ENCODE data around the gene SLC6A9.

- TF ChIP-seq, protein P1, sequence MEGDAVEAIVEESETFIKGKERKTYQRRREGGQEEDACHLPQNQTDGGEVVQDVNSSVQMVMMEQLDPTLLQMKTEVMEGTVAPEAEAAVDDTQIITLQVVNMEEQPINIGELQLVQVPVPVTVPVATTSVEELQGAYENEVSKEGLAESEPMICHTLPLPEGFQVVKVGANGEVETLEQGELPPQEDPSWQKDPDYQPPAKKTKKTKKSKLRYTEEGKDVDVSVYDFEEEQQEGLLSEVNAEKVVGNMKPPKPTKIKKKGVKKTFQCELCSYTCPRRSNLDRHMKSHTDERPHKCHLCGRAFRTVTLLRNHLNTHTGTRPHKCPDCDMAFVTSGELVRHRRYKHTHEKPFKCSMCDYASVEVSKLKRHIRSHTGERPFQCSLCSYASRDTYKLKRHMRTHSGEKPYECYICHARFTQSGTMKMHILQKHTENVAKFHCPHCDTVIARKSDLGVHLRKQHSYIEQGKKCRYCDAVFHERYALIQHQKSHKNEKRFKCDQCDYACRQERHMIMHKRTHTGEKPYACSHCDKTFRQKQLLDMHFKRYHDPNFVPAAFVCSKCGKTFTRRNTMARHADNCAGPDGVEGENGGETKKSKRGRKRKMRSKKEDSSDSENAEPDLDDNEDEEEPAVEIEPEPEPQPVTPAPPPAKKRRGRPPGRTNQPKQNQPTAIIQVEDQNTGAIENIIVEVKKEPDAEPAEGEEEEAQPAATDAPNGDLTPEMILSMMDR (IDR thresholded peaks at IDR 0.05), result no peak
- TF ChIP-seq POLR2A (IDR thresholded peaks at IDR 0.05), result no peak
These were observed 83.3 kb downstream of the SLC6A9 start for GRCh38 chr1:43947874-43948437.

All from adrenal gland (tissue), 5 donors.